ENCODE measurements around the gene SPN.

DNA sequence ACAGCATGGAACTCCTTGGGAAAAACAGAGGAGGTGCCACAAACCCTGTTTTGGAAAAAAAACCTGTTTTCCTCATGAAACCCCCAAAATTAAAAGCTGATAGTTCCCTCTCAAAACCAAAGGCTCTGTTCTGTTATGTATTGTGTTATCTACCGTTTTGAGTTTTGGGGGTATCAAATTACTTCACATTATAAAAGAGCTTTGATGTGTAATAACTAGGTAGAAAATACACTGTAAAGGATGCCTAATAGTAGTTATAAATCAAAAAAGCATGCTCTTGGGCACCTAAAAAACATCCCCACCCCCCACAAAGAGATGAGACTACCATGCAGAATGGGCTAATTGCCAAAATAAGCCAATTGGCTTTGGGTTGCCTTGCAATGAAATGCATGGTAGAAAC lies 51.9 kb downstream of the SPN start:
- no peak for TF ChIP-seq FOXM1 (IDR thresholded peaks at IDR 0.05; ENCODE audit: low read depth)
- no peak for TF ChIP-seq RXRA (IDR thresholded peaks at IDR 0.05; ENCODE audit: borderline replicate concordance, low read depth)
- TF ChIP-seq GATA2 (CRISPR knock-in tag; IDR thresholded peaks at IDR 0.05) = no peak
- TF ChIP-seq EP300 (IDR thresholded peaks at IDR 0.05; ENCODE audit: borderline replicate concordance in 1 of 2, low read depth in 1 of 2, low read length in 1 of 2) = no peak
- TF ChIP-seq, protein P1, sequence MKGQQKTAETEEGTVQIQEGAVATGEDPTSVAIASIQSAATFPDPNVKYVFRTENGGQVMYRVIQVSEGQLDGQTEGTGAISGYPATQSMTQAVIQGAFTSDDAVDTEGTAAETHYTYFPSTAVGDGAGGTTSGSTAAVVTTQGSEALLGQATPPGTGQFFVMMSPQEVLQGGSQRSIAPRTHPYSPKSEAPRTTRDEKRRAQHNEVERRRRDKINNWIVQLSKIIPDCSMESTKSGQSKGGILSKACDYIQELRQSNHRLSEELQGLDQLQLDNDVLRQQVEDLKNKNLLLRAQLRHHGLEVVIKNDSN (IDR thresholded peaks at IDR 0.05; ENCODE audit: borderline replicate concordance, low read depth) = no peak
- no peak for TF ChIP-seq TAF1 (IDR thresholded peaks at IDR 0.05; ENCODE audit: borderline replicate concordance, low read depth, low read length)
- no peak for TF ChIP-seq RCOR1 (IDR thresholded peaks at IDR 0.05; ENCODE audit: low read length)
- TF ChIP-seq, protein P2, sequence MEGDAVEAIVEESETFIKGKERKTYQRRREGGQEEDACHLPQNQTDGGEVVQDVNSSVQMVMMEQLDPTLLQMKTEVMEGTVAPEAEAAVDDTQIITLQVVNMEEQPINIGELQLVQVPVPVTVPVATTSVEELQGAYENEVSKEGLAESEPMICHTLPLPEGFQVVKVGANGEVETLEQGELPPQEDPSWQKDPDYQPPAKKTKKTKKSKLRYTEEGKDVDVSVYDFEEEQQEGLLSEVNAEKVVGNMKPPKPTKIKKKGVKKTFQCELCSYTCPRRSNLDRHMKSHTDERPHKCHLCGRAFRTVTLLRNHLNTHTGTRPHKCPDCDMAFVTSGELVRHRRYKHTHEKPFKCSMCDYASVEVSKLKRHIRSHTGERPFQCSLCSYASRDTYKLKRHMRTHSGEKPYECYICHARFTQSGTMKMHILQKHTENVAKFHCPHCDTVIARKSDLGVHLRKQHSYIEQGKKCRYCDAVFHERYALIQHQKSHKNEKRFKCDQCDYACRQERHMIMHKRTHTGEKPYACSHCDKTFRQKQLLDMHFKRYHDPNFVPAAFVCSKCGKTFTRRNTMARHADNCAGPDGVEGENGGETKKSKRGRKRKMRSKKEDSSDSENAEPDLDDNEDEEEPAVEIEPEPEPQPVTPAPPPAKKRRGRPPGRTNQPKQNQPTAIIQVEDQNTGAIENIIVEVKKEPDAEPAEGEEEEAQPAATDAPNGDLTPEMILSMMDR (IDR thresholded peaks at IDR 0.05) = no peak
- TF ChIP-seq NRF1 (IDR thresholded peaks at IDR 0.05; ENCODE audit: low read depth, low read length) = no peak
- TF ChIP-seq, protein P3, sequence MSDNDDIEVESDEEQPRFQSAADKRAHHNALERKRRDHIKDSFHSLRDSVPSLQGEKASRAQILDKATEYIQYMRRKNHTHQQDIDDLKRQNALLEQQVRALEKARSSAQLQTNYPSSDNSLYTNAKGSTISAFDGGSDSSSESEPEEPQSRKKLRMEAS (IDR thresholded peaks at IDR 0.05; ENCODE audit: low read depth) = no peak

All from SK-N-SH (cell line).